NT2/D1 (cell line): ENCODE data around the gene ZNF574.
"Not testable (repeated sequence)": the region's sequence is repeated elsewhere in the genome, so short reads cannot be mapped to it uniquely, and the experiment has no call there.

Source experiments
- DNase-seq: peaks from one replicate; pipeline ENCODE4 v3.0.0-alpha.2; 2011; ENCODE audit warnings: low read depth, low spot score
- H3K27me3 ChIP-seq: 2 replicates; pipeline ENCODE4 v1.6.0; 2011; ENCODE audit warnings: mild to moderate bottlenecking; ENCODE audit not compliant: insufficient read length, insufficient read depth
- H3K36me3 ChIP-seq: 2 replicates; pipeline ENCODE4 v1.6.1; 2011; ENCODE audit warnings: mild to moderate bottlenecking, low read length, mixed read lengths; ENCODE audit not compliant: insufficient read depth, insufficient read length
- H3K4me1 ChIP-seq: 2 replicates; pipeline ENCODE4 v1.5.1; 2011; ENCODE audit not compliant: insufficient read depth, insufficient read length
- H3K4me3 ChIP-seq: 2 replicates; pipeline ENCODE4 v1.5.1; 2011; ENCODE audit warnings: low read depth; ENCODE audit not compliant: insufficient read length
- H3K9ac ChIP-seq: 2 replicates; pipeline ENCODE4 v1.6.0; 2011; ENCODE audit warnings: low read depth; ENCODE audit not compliant: insufficient read length
- H3K9me3 ChIP-seq: 2 replicates; pipeline ENCODE4 v1.5.1; 2011; ENCODE audit warnings: mild to moderate bottlenecking, low read length; ENCODE audit not compliant: insufficient read depth
- SUZ12 ChIP-seq: IDR thresholded peaks from 2 replicates; pipeline ENCODE4 v1.6.1; 2011; ENCODE audit not compliant: insufficient read length, insufficient read depth; ENCODE audit errors: extremely low read depth
- YY1 ChIP-seq: IDR thresholded peaks from 2 replicates; pipeline ENCODE4 v1.6.1; 2011; ENCODE audit not compliant: insufficient read length, insufficient read depth
- ZNF274 ChIP-seq: IDR thresholded peaks from 2 replicates; pipeline ENCODE4 v1.6.1; 2011; ENCODE audit warnings: mild to moderate bottlenecking, low read depth, low read length

ZNF574 gene

GRCh38 chr19:42037649-42038048, 38.3 kb upstream of the ZNF574 start:
- no peak overlapping the region for H3K4me3 ChIP-seq
- no peaks in the 10 kb centered on the region for H3K4me1 ChIP-seq
- H3K36me3 ChIP-seq = peaks cover 25% of the 10 kb centered on the region
- no peak for DNase-seq
- H3K27me3 ChIP-seq = no peaks in the 10 kb centered on the region
- no peak overlapping the region for H3K9ac ChIP-seq
- no peak for TF ChIP-seq ZNF274
- no peak for TF ChIP-seq YY1
- TF ChIP-seq SUZ12 = no peak
- no peaks in the 10 kb centered on the region for H3K9me3 ChIP-seq

GRCh38 chr19:42038666-42039065, 37.3 kb upstream of the ZNF574 start:
- DNase-seq = no peak
- TF ChIP-seq YY1 = no peak
- TF ChIP-seq SUZ12 = no peak
- no peak for TF ChIP-seq ZNF274
- Histone ChIP-seq H3K4me3 (no peak overlapping the region), H3K4me1 (no peaks in the 10 kb centered on the region), H3K9ac (no peak overlapping the region), H3K27me3 (no peaks in the 10 kb centered on the region), H3K36me3 (peaks cover 25% of the 10 kb centered on the region), H3K9me3 (no peaks in the 10 kb centered on the region)

- Histone ChIP-seq H3K27me3 (no peaks in the 10 kb centered on the region), H3K9me3 (no peaks in the 10 kb centered on the region), H3K36me3 (peaks cover 25% of the 10 kb centered on the region), H3K9ac (no peak overlapping the region), H3K4me1 (no peaks in the 10 kb centered on the region), H3K4me3 (no peak overlapping the region)
- no peak for DNase-seq
- no peak for TF ChIP-seq YY1
- TF ChIP-seq SUZ12 = no peak
- TF ChIP-seq ZNF274 = no peak
Measured at GRCh38 chr19:42040031-42040430, 35.9 kb upstream of the ZNF574 start.

- H3K36me3 ChIP-seq = peaks cover 25% of the 10 kb centered on the region
- not testable (repeated sequence) for H3K27me3 ChIP-seq, H3K4me1 ChIP-seq, H3K4me3 ChIP-seq, DNase-seq, H3K9ac ChIP-seq, H3K9me3 ChIP-seq
Measured at GRCh38 chr19:42040491-42040890, 35.5 kb upstream of the ZNF574 start.

GRCh38 chr19:42042455-42043170, 33.4 kb upstream of the ZNF574 start:
- DNase-seq = no peak
- H3K36me3 ChIP-seq = peaks cover 25% of the 10 kb centered on the region

GRCh38 chr19:42045575-42045974, 30.4 kb upstream of the ZNF574 start:
- H3K4me1 ChIP-seq = no peaks in the 10 kb centered on the region
- H3K36me3 ChIP-seq = peaks cover 15% of the 10 kb centered on the region
- TF ChIP-seq SUZ12 (no peak), YY1 (no peak), ZNF274 (no peak)
- no peaks in the 10 kb centered on the region for H3K27me3 ChIP-seq
- no peaks in the 10 kb centered on the region for H3K9me3 ChIP-seq
- no peak overlapping the region for H3K4me3 ChIP-seq
- H3K9ac ChIP-seq = no peak overlapping the region
- no peak for DNase-seq

More at GRCh38 chr19:42042455-42043170, 33.4 kb upstream of the ZNF574 start:
- no peaks in the 10 kb centered on the region for H3K4me1 ChIP-seq
- no peaks in the 10 kb centered on the region for H3K9me3 ChIP-seq
- no peaks in the 10 kb centered on the region for H3K27me3 ChIP-seq
- H3K4me3 ChIP-seq = no peak overlapping the region
- H3K9ac ChIP-seq = no peak overlapping the region
- no peak for TF ChIP-seq ZNF274
- TF ChIP-seq SUZ12 = no peak
- no peak for TF ChIP-seq YY1

GRCh38 chr19:42048992-42049391, 27.0 kb upstream of the ZNF574 start:
- no peaks in the 10 kb centered on the region for H3K9me3 ChIP-seq
- TF ChIP-seq ZNF274 (no peak), SUZ12 (no peak)
- no peak for DNase-seq
- H3K36me3 ChIP-seq = peaks cover 22% of the 10 kb centered on the region
- peaks cover 3% of the 10 kb centered on the region for H3K4me1 ChIP-seq
- no peak overlapping the region for H3K4me3 ChIP-seq
- no peak overlapping the region for H3K9ac ChIP-seq
- no peaks in the 10 kb centered on the region for H3K27me3 ChIP-seq
